Uterus (tissue), 4 donors: ENCODE results near the gene CFAP251. TPM values are rescaled to one million over a fixed set of nuclear protein-coding genes. Genes with fewer than 3 reads are reported as not detected.

ENCODE experiments used
- DNase-seq, 2 donors: peaks; one replicate each; pipeline ENCODE4 v3.0.0-alpha.2; 2019 to 2020
- H3K27ac ChIP-seq, 2 donors: fragments of 200-600 bp; sonication (generic); 1 replicate in 1 of 2; 2 replicates in 1 of 2; pipeline ENCODE4 v1.5.1; 2016 to 2018
- H3K27me3 ChIP-seq, 2 donors: fragments of 200-600 bp; sonication (generic); one replicate each; pipeline ENCODE4 v1.5.1; 2018 to 2019; ENCODE audit warnings: control low read depth in 1 of 2
- H3K36me3 ChIP-seq, 2 donors: fragments of 200-600 bp; sonication (generic); one replicate each; pipeline ENCODE4 v1.5.1; 2019; ENCODE audit warnings: control low read depth in 1 of 2
- H3K4me1 ChIP-seq, 2 donors: fragments of 200-600 bp; sonication (generic); one replicate each; pipeline ENCODE4 v1.5.1; 2018 to 2019; ENCODE audit warnings: control low read depth in 1 of 2
- H3K4me3 ChIP-seq, 2 donors: fragments of 200-600 bp; sonication (generic); 1 replicate in 1 of 2; 2 replicates in 1 of 2; pipeline ENCODE4 v1.5.1; 2018 to 2019; ENCODE audit warnings: mild to moderate bottlenecking in 1 of 2
- H3K9me3 ChIP-seq, 2 donors: fragments of 200-600 bp; sonication (generic); one replicate each; pipeline ENCODE4 v1.5.1; 2019; ENCODE audit warnings: control low read depth in 1 of 2
- POLR2A ChIP-seq, 2 donors: fragments of 450-650 bp; IDR thresholded peaks; one replicate each; pipeline ENCODE4 v1.6.1; 2016; ENCODE audit warnings: antibody characterized with exemption in 2 of 2, mild to moderate bottlenecking in 1 of 2, moderate library complexity in 1 of 2
- intact Hi-C: fragments of 100-400 bp; cut with DNase I; formaldehyde crosslinking; loops from one replicate; pipeline ENCODE4 v1.15.1; 2023; ENCODE audit warnings: low total_unique reads
- total RNA-seq, 4 donors: library from RNA; depleted of rRNA in 3 of 4; stranded (reverse); fragments of >200 nt in 3 of 4; gene quantifications; one replicate each; pipeline versions ENCODE4 v1.1.0 to v1.2.4, GENCODE V29; 2014 to 2023
- TF ChIP-seq, protein P1 (sequence below), 4 experiments: fragments of 200-600 bp in 2 of 4; fragments of 450-650 bp in 2 of 4; sonication (generic) in 2 of 4; IDR thresholded peaks; one replicate each; pipeline ENCODE4 v1.5.1; 2016 to 2019; ENCODE audit warnings: antibody characterized with exemption in 4 of 4, mild to moderate bottlenecking in 2 of 4, moderate library complexity in 1 of 4
- donor health status: DM: yes; HTN: yes; CAD: no.

Gene CFAP251
- total RNA-seq, 4 donors from 2014 or later: 5.9 to 135 (median 12.7) TPM

DNA sequence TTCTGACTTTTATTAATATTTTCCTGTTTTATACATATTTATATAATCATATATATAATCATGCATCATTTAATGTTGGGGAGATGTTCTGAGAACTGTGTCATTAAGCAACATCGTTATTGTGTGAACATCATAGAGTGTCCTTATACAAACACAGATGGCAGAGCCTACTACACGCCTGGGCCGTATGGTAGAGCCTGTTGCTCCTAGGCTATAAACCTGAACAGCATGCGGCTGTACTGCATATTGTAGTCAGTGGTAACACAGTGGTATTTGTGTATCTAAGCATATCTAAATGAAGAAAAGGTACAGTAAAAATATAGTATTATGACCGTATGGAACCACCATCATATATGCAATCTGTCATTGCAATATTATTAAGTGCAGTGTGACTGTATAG, 58.6 kb downstream of the CFAP251 start:
- Histone ChIP-seq H3K9me3 (no peaks in the 10 kb centered on the region), H3K4me1 (no peaks in the 10 kb centered on the region), H3K27ac (no peak overlapping the region), H3K36me3 (no peaks in the 10 kb centered on the region), H3K27me3 (no peaks in the 10 kb centered on the region), H3K4me3 (no peak overlapping the region)
- no peak for DNase-seq
- TF ChIP-seq POLR2A (IDR thresholded peaks at IDR 0.05): no peak
- TF ChIP-seq, protein P1, sequence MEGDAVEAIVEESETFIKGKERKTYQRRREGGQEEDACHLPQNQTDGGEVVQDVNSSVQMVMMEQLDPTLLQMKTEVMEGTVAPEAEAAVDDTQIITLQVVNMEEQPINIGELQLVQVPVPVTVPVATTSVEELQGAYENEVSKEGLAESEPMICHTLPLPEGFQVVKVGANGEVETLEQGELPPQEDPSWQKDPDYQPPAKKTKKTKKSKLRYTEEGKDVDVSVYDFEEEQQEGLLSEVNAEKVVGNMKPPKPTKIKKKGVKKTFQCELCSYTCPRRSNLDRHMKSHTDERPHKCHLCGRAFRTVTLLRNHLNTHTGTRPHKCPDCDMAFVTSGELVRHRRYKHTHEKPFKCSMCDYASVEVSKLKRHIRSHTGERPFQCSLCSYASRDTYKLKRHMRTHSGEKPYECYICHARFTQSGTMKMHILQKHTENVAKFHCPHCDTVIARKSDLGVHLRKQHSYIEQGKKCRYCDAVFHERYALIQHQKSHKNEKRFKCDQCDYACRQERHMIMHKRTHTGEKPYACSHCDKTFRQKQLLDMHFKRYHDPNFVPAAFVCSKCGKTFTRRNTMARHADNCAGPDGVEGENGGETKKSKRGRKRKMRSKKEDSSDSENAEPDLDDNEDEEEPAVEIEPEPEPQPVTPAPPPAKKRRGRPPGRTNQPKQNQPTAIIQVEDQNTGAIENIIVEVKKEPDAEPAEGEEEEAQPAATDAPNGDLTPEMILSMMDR (IDR thresholded peaks at IDR 0.05): no peak
- intact Hi-C loops: no loop called here

DNA sequence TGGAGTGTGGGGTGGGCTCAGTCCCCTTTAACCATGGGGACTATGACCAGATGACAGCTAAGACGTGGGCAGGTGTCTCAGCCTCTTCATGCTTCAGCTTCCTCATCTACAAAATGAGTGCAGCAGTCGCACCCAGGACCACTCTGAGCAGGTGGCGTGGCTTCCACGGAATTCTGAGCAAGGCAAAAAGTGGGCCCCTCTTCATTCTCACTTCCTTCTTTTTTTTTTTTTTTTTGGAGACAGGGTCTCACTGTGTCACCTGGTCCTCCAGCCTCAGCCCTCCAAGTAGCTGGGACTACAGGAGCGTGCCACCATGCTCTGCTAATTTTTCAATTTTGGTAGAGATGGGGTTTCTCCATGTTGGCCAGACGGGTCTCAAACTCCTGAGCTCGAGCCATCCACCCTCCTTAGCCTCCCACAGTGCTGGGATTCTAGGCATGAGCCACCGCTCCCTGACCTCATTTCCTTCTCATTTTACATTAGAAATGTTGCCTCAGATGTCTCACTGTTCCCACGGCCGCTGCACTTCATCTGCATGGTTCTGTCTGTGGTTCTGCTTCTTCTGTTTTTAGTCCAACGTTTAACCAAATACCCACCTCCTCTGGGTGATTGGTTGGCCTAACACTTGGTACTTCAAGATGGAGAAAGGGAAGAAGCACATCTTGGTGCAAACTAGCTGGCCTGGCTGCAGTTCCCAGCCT, 61.9 kb downstream of the CFAP251 start:
- Histone ChIP-seq H3K4me3 (no peak overlapping the region), H3K27me3 (no peaks in the 10 kb centered on the region), H3K36me3 (no peaks in the 10 kb centered on the region), H3K4me1 (no peaks in the 10 kb centered on the region), H3K27ac (no peak overlapping the region), H3K9me3 (no peaks in the 10 kb centered on the region)
- no peak for TF ChIP-seq POLR2A (IDR thresholded peaks at IDR 0.05)
- TF ChIP-seq, protein P1 (IDR thresholded peaks at IDR 0.05): no peak
- intact Hi-C loops: no loop called here
- no peak for DNase-seq

DNA sequence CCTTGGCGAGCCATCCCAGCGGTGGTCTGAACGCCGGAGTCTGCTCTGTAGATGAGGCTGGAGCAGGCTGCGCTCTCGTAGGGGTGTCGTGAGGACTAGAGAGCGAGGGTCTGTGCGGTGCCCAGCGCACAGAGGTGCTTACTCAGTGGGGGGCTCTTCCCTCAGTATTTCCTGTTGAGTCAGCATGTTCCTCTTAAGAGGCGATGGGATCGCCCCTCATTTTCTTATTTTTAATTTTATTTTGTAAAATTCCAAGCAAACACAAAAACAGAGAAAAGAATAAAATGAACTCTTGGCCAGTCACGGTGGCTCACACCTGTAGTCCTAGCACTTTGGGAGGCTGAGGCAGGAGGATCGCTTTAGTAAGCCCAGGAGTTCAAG, 62.5 kb downstream of the CFAP251 start:
- no peak for DNase-seq
- Histone ChIP-seq H3K9me3 (no peaks in the 10 kb centered on the region), H3K4me3 (no peak overlapping the region), H3K4me1 (no peaks in the 10 kb centered on the region), H3K27me3 (no peaks in the 10 kb centered on the region), H3K36me3 (no peaks in the 10 kb centered on the region), H3K27ac (no peak overlapping the region)
- intact Hi-C loops: no loop called here
- no peak for TF ChIP-seq POLR2A (IDR thresholded peaks at IDR 0.05)
- TF ChIP-seq, protein P1 (IDR thresholded peaks at IDR 0.05): no peak

DNA sequence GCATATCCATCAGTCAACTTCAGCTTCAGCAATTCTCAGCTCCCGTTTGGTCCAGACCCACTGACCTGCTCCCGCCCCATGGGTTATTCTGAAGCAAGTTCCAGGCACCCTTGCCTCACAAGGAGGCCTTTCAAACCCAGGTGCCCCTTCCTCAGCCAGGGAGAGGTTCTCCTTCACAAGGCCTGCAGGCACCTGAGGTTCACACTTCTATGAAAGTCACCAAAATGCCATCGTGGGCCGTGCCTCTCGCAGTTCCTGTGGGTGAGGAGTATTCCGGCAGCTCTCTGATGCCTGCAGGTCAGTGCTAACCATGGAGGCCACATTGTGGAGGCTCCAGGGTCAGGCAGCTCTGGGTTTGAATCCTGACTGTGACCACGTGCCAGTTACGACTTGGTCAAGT, 63.1 kb downstream of the CFAP251 start:
- Histone ChIP-seq H3K9me3 (no peaks in the 10 kb centered on the region), H3K4me3 (no peak overlapping the region), H3K27ac (no peak overlapping the region), H3K36me3 (no peaks in the 10 kb centered on the region), H3K4me1 (no peaks in the 10 kb centered on the region), H3K27me3 (no peaks in the 10 kb centered on the region)
- TF ChIP-seq, protein P1 (IDR thresholded peaks at IDR 0.05): no peak
- TF ChIP-seq POLR2A (IDR thresholded peaks at IDR 0.05): no peak
- DNase-seq: no peak
- intact Hi-C loops: no loop called here

DNA sequence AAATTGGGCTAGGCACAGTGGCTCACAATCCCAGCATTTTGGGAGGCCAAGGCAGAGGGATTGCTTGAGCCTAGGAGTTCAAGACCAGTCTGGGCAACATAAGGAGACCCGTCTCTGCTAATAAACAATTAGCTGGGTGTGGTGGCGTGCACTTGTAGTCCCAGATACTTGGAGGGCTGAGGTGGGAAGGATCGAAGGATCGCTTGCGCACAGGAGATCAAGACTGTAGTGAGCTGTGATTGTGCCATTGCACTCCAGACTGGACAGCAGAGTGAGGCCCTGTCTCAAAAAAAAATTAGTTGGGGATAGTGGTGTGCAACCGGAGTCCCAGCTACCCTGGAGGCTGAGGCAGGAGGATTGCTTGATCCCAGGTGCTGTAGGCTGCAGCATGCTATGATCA, 64.6 kb downstream of the CFAP251 start:
- Histone ChIP-seq H3K4me3 (no peak overlapping the region), H3K4me1 (no peaks in the 10 kb centered on the region), H3K27me3 (no peaks in the 10 kb centered on the region), H3K36me3 (no peaks in the 10 kb centered on the region), H3K9me3 (no peaks in the 10 kb centered on the region), H3K27ac (no peak overlapping the region)
- TF ChIP-seq, protein P1 (IDR thresholded peaks at IDR 0.05): no peak
- TF ChIP-seq POLR2A (IDR thresholded peaks at IDR 0.05): no peak
- intact Hi-C loops: no loop called here
- DNase-seq: no peak
